ENCODE data around the gene FILIP1L. TPM values are rescaled to one million over a fixed set of nuclear protein-coding genes. Genes with fewer than 3 reads are reported as not detected.

Gene FILIP1L
- total RNA-seq, 2 experiments from 2014 or later = 0.25 to 0.44 TPM

DNA sequence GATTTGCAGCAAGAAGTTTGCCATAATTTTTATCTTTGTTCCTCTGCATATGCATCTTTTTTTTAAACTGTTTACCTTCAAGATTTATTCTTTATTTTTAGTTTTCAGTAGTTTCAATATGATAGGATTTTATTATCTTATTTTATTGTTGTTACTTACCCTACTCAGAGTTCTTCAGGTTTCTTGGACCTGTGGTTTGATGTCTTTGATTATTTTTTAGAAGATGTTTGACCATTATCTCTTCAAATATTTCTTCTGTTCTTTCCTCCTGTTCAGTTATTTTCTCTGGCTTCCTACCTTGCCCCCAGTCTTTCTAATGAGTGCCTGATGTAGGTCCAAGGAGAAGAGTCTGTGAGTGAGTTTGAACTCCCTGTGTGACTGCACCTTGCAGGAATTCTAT lies 137.7 kb downstream of the FILIP1L start:
- POLR2A ChIA-PET = no interaction called here
- Mint-ChIP-seq H3K36me3 (ENCODE audit: low read depth) (no peaks in the 10 kb centered on the region), H3K4me1 (no peaks in the 10 kb centered on the region), H3K4me3 (no peak overlapping the region), H3K9me3 (no peaks in the 10 kb centered on the region), H3K27ac (no peak overlapping the region), H3K27me3 (no peaks in the 10 kb centered on the region)
- CTCF ChIA-PET = no interaction called here
- no peak for DNase-seq

DNA sequence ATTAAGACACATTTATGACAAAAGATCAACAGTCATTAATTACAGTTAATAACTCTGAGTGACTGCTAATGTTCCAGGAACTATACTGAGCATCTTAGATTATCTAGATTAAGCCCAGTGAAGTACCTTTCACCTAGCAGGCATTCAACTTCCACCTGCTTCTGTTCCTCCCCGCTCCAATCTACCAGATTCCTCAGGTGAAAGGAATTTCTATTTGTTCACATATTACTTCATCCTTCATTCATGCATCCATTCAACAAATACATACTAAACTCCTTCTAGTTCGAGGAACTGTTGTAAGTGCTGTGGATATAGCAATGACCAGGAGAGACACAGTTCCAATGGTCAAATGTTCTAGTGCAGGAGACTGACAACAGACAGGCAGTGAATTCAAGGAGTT lies 139.3 kb downstream of the FILIP1L start:
- Mint-ChIP-seq H3K27me3 (no peaks in the 10 kb centered on the region), H3K9me3 (no peaks in the 10 kb centered on the region), H3K4me1 (peaks cover 9% of the 10 kb centered on the region), H3K36me3 (ENCODE audit: low read depth) (no peaks in the 10 kb centered on the region), H3K27ac (no peak overlapping the region), H3K4me3 (no peak overlapping the region)
- no peak for DNase-seq
- ChIA-PET CTCF (no interaction called here), POLR2A (no interaction called here)

DNA sequence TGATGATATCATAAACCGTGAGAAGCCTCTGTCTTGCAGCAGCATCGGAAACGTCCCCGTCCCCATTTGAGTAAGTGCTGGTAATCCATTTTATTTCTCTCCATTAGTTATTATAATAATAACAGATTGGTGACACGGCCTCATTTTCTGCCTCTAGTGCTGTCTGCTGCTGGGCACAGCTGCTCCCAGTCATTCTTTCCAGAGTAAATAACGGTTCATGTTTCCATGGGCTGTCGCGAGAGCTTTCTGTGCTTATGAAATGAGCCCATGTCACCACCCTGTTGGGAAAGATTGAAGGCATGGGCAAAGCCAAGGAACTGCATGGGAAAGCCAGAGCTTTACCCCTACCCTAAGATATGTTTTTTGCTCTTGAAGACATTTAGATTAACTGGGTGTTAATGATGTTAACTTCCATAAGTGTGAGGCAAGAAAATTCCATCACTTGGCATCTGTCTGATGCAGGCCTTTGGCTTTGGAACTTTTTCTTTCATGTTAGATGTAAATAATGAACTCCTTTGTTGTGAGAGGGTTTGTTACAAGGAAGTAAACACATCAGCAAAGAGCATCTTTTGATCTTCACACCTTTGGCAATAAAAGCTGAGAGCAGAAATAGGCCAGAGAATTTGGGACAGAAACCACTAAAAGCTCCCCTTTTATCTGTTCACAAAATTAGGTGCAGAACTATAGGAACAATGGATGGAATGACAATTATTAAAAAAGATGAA lies 141.8 kb downstream of the FILIP1L start:
- DNase-seq = no peak
- no peak overlapping the region for H3K4me3 Mint-ChIP-seq
- no peaks in the 10 kb centered on the region for H3K27me3 Mint-ChIP-seq
- ChIA-PET POLR2A (no interaction called here), CTCF (no interaction called here)
- H3K27ac Mint-ChIP-seq = no peak overlapping the region
- H3K36me3 Mint-ChIP-seq (ENCODE audit: low read depth) = no peaks in the 10 kb centered on the region
- no peaks in the 10 kb centered on the region for H3K9me3 Mint-ChIP-seq
- H3K4me1 Mint-ChIP-seq = peaks cover 18% of the 10 kb centered on the region

DNA sequence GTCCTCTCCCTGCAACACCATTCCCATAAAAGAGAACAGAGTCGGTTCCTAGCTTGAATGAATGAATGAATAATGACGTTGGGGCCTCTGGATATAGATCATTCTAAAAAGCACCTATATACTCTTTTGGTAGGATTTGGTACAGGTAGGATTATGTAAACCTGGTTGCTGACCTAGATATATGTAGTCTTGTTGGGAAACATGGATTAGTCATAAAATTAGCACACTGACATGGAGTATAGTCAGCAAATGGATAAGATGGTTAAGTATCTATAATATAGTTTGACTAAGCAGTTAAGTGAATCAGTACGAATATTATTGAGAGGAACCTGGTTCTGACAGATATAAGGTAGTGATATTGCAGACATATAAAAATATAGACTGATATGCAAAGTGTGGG lies 142.5 kb downstream of the FILIP1L start:
- H3K27ac Mint-ChIP-seq = no peak overlapping the region
- H3K4me3 Mint-ChIP-seq = no peak overlapping the region
- H3K27me3 Mint-ChIP-seq = no peaks in the 10 kb centered on the region
- H3K9me3 Mint-ChIP-seq = no peaks in the 10 kb centered on the region
- ChIA-PET POLR2A (no interaction called here), CTCF (no interaction called here)
- peaks cover 18% of the 10 kb centered on the region for H3K4me1 Mint-ChIP-seq
- no peaks in the 10 kb centered on the region for H3K36me3 Mint-ChIP-seq (ENCODE audit: low read depth)
- no peak for DNase-seq

DNA sequence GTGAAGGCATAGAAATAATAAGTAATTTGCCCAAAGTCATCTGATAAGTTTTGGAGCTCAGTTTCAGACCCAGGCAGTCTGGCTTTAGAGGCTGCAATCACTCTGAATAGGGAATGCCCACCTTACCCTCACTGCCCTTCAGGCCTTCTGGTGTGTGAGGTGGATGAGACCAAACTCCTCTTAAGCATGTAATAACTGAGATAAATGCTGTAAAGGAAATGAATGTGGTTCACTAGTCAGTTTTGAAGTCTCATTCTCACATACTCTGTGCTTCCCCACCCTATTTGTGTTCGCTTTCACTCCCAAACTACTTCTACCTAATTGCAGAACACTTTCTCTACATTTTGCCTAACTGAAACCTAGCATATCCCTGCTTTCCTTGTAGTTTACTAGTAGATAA lies 144.1 kb downstream of the FILIP1L start:
- no peaks in the 10 kb centered on the region for H3K9me3 Mint-ChIP-seq
- H3K4me3 Mint-ChIP-seq = no peak overlapping the region
- CTCF ChIA-PET = no interaction called here
- H3K27ac Mint-ChIP-seq = no peak overlapping the region
- POLR2A ChIA-PET = no interaction called here
- H3K4me1 Mint-ChIP-seq = peaks cover 18% of the 10 kb centered on the region
- H3K36me3 Mint-ChIP-seq (ENCODE audit: low read depth) = no peaks in the 10 kb centered on the region
- no peak for DNase-seq
- H3K27me3 Mint-ChIP-seq = no peaks in the 10 kb centered on the region

DNA sequence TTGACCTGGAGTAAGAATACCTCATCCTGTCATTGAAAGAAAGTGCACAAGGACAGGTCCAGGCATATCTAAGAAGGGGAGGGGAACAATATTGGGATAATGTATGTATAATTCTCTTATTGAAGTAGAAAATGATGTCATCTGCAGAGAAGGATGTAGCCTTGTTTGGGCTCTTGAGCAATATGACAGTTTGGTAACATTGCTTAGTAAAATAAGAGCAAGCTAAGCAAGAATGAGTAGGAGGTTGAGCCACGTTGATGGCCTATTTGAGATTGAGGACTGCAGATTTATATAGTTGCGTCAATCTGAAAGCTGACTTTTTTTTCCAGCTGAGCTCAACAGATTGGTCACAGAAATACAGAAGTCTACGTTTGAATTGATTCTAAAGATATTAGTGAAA lies 145.2 kb downstream of the FILIP1L start:
- H3K27ac Mint-ChIP-seq = no peak overlapping the region
- ChIA-PET POLR2A (no interaction called here), CTCF (interaction anchor here (1.3 kb wide), 1 partner anchor 18 kb away, joined by 3 read pairs; no protein-coding TSS in a partner anchor)
- no peak for DNase-seq
- peaks cover 18% of the 10 kb centered on the region for H3K4me1 Mint-ChIP-seq
- H3K4me3 Mint-ChIP-seq = no peak overlapping the region
- H3K27me3 Mint-ChIP-seq = no peaks in the 10 kb centered on the region
- no peaks in the 10 kb centered on the region for H3K9me3 Mint-ChIP-seq
- H3K36me3 Mint-ChIP-seq (ENCODE audit: low read depth) = no peaks in the 10 kb centered on the region

DNA sequence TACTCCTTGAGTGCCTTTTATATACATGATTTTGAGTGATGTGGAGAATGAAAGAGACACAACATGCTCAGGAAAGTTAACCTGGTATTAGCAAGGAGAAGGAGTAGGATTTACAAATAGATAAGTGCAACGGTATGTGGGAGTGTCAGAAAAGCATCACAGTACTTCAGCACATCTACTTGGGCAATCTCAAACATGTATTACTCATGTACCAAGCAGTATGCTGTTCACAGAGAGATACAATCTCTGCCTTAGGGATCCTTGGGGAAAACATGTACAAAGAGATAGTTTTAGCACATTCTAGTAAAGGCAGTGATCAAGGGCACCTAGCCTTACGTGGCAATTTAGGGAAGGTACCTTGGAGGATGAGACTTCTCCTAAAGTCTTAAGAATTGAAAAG lies 146.5 kb downstream of the FILIP1L start:
- ChIA-PET CTCF (no interaction called here), POLR2A (no interaction called here)
- H3K36me3 Mint-ChIP-seq (ENCODE audit: low read depth) = no peaks in the 10 kb centered on the region
- no peaks in the 10 kb centered on the region for H3K9me3 Mint-ChIP-seq
- H3K4me1 Mint-ChIP-seq = peaks cover 18% of the 10 kb centered on the region
- H3K27me3 Mint-ChIP-seq = no peaks in the 10 kb centered on the region
- no peak overlapping the region for H3K27ac Mint-ChIP-seq
- no peak for DNase-seq
- no peak overlapping the region for H3K4me3 Mint-ChIP-seq

DNA sequence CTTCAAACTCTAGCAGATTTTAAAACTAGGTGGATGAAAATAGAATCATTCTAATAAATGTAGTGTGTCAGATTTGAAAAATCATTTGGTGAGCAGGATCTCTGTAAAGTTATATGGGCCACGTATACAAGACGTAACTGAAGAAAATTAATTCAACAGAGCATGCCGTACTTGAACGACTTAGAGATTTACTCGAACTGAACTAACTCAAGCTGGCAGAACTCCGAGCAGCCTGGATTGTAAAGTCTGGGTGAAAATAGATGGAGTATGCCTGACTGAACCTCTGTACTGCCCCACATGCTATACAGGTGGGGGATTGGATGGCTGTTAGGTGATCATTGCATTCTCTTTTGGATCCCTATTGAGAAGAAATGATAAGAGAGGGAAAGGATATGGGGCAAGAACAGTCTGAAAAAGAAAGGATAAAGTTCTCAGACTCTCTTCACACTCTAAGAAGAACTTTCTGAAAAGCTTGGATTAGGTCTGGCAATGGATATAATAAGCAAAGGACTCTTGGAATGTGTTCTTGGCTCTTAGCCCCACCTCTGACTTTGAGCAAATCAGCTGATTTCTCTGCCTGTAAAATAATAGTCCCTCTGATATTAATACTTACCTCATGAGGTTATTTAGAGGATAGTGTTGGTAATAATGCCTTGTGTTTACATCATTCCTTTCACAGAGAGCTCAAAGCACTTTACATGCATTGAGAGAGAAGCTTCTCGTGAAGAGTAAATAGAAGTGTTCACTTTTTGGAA lies 147.5 kb downstream of the FILIP1L start:
- Mint-ChIP-seq H3K27ac (no peak overlapping the region), H3K36me3 (ENCODE audit: low read depth) (no peaks in the 10 kb centered on the region), H3K4me1 (peaks cover 18% of the 10 kb centered on the region), H3K27me3 (no peaks in the 10 kb centered on the region), H3K9me3 (no peaks in the 10 kb centered on the region), H3K4me3 (no peak overlapping the region)
- CTCF ChIA-PET = no interaction called here
- POLR2A ChIA-PET = no interaction called here
- DNase-seq = no peak

DNA sequence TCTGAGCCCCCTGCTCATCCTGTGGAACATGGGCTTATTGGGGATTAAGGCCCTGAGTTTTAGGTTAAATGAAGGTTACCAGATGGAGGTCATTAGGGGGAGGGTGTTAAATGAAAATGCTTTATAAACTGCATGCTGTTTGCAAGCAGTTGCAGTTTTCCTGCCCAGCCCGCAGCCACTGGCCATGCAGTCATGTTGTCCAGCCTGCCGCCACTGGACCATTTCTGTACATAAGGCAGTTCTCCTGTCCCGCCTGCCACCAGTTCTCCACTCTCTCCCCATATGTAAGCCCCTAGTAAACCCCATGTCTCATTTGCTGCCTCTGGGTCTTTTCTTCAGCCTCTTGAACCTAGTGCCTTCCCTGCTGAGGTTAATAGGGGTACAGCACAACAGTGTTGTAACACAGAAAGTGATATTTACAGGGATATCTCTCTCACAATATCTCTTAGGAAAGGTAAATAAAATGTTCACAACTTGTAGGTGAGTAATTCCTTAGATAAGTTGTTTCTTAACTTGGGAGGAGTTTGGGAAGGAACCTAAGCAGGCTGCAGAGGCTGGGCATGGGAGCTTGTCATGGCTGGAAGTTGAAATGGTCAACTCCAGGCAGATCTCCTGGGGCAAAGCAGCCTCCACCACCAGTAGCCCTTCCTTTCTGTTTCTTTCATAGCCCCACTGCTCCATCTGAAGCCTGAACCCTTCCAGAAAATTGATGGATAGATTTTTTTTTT lies 148.5 kb downstream of the FILIP1L start:
- Mint-ChIP-seq H3K4me1 (peaks cover 18% of the 10 kb centered on the region), H3K27me3 (no peaks in the 10 kb centered on the region), H3K27ac (no peak overlapping the region), H3K9me3 (no peaks in the 10 kb centered on the region), H3K4me3 (no peak overlapping the region), H3K36me3 (ENCODE audit: low read depth) (no peaks in the 10 kb centered on the region)
- no peak for DNase-seq
- CTCF ChIA-PET = no interaction called here
- POLR2A ChIA-PET = no interaction called here

DNA sequence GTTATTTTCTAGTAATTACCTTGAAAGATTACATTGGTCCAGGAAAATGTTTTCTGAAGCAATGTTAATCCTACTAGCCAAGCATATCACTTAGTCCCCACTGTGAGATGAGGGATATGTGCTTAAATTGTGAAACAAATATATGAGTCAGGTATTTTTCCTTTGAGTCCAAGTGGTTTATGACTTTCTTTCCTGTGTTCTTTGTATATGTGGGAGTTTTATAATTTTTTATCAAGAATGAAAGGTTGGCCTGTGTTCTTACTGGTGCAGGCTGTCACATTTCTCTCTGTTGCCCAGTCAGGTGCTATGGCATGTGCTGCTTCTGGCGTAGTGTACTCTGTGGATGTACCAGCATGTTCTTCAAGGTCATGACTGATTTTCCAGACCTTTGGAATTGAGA lies 149.2 kb downstream of the FILIP1L start:
- H3K27ac Mint-ChIP-seq = no peak overlapping the region
- CTCF ChIA-PET = interaction anchor here (1.2 kb wide), 1 partner anchor 79 kb away, joined by 3 read pairs; no protein-coding TSS in a partner anchor
- H3K27me3 Mint-ChIP-seq = no peaks in the 10 kb centered on the region

DNA sequence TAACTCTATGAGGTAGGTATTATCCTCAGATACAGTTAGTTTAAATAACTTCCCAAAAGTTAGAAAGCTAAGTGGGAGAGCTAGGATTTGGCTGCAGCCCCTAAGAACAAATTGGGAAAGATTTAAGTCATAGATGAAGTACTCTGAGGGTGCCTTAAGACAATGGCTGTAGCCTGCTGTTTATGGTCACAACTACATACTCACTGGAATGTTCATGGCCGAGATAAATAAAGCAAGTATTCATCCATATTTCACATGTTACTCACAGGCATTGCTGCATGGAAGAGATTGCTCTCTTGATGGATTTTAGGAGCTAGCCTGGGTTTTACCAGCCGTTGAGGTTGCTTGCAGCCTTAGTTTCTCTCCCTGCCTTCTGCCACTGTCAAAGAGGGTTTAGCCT lies 151.6 kb downstream of the FILIP1L start:
- ChIA-PET POLR2A (no interaction called here), CTCF (no interaction called here)
- Mint-ChIP-seq H3K27ac (no peak overlapping the region), H3K4me1 (peaks cover 2% of the 10 kb centered on the region), H3K9me3 (no peaks in the 10 kb centered on the region), H3K36me3 (ENCODE audit: low read depth) (no peaks in the 10 kb centered on the region), H3K4me3 (no peak overlapping the region), H3K27me3 (no peaks in the 10 kb centered on the region)
- DNase-seq = no peak

More for the DNA sequence above, 149.2 kb downstream of the FILIP1L start:
- H3K9me3 Mint-ChIP-seq = no peaks in the 10 kb centered on the region
- DNase-seq = no peak
- POLR2A ChIA-PET = no interaction called here
- H3K4me3 Mint-ChIP-seq = no peak overlapping the region
- peaks cover 12% of the 10 kb centered on the region for H3K4me1 Mint-ChIP-seq
- no peaks in the 10 kb centered on the region for H3K36me3 Mint-ChIP-seq (ENCODE audit: low read depth)

DNA sequence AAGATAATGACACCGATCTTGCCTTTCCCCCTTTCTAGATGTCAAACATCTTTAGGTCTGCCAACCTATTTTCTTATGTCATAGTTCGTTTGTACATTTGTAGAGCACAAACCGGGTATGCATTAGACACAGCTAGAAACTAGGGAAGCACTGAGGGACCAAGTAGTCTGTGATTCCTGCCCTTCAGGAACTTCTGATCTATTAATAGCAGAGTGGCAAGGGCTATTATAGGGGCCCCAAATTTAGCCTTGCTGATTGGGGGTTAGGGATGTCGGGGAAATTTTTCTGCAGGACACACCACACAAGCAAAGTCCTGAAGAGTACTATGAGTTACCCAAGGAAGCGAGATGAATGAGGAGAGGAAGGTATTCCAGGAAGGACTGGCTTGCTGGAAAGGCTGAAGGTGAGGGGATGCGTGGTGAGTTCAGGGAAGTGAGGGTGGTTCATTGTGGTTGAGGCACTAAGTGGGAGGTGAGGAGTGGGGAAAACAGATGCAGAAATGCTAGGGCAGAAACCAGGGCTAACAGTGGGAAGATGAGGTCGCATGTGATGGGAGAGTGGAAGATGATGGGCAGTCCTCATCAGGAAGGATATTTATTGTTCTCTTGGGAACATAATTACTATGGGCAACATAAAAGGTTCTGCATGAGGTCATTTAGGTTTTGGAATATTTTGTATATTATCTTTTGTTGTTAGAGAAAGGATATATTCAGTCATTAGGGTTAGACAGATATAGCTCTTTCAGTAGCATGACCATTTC lies 152.4 kb downstream of the FILIP1L start:
- Mint-ChIP-seq H3K4me3 (no peak overlapping the region), H3K36me3 (ENCODE audit: low read depth) (no peaks in the 10 kb centered on the region), H3K27me3 (no peaks in the 10 kb centered on the region), H3K27ac (no peak overlapping the region), H3K4me1 (peaks cover 2% of the 10 kb centered on the region), H3K9me3 (no peaks in the 10 kb centered on the region)
- ChIA-PET POLR2A (no interaction called here), CTCF (no interaction called here)
- no peak for DNase-seq

DNA sequence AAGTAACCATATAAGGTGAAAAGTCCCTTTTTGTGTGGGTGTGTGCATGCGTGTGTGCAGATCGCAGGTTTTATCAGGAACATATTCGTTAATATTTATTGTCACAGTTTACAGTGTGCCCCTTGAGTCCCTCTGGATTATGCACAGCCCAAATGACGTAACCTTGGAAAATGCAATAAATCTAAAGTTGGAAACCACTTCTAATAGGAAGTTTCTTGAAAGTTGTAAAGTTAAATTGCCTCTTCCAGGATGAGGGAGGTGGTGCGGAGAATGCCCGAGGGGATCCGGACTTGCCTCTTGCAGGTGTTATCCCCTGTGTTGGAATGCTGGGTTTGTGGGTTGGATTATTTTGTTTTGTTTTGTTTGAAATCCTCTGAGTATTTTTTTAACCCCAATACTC lies 153.4 kb downstream of the FILIP1L start:
- ChIA-PET CTCF (interaction anchor here (1.1 kb wide), 1 partner anchor 10 kb away, joined by 3 read pairs; no protein-coding TSS in a partner anchor), POLR2A (no interaction called here)
- no peaks in the 10 kb centered on the region for H3K36me3 Mint-ChIP-seq (ENCODE audit: low read depth)
- H3K27ac Mint-ChIP-seq = no peak overlapping the region
- H3K9me3 Mint-ChIP-seq = no peaks in the 10 kb centered on the region
- DNase-seq = no peak
- H3K27me3 Mint-ChIP-seq = no peaks in the 10 kb centered on the region
- peaks cover 2% of the 10 kb centered on the region for H3K4me1 Mint-ChIP-seq
- H3K4me3 Mint-ChIP-seq = no peak overlapping the region
